Vagina (tissue), 2 donors: ENCODE results near the gene PRKAB2. TPM values are rescaled to one million over a fixed set of nuclear protein-coding genes. Genes with fewer than 3 reads are reported as not detected.
"Not testable (repeated sequence)": the region's sequence is repeated elsewhere in the genome, so short reads cannot be mapped to it uniquely, and the experiment has no call there.

ENCODE experiments used
- DNase-seq, 2 donors: peaks; one replicate each; pipeline ENCODE4 v3.0.0-alpha.2; 2017; ENCODE audit errors: extremely low spot score in 2 of 2
- H3K27ac ChIP-seq: fragments of 200-600 bp; sonication (generic); one replicate; pipeline ENCODE4 v1.5.1; 2019
- H3K27me3 ChIP-seq: fragments of 200-600 bp; sonication (generic); one replicate; pipeline ENCODE4 v1.5.1; 2019
- H3K36me3 ChIP-seq, 2 donors: fragments of 200-600 bp; sonication (generic); one replicate each; pipeline ENCODE4 v1.5.1; 2017 to 2019
- H3K4me1 ChIP-seq: fragments of 200-600 bp; sonication (generic); one replicate; pipeline ENCODE4 v1.5.1; 2019
- H3K4me3 ChIP-seq, 2 donors: fragments of 200-600 bp; sonication (generic); 1 replicate in 1 of 2; 2 replicates in 1 of 2; pipeline ENCODE4 v1.5.1; 2016 to 2019
- H3K9me3 ChIP-seq: fragments of 200-600 bp; sonication (generic); one replicate; pipeline ENCODE4 v1.5.1; 2019
- CTCF ChIP-seq, 3 experiments: fragments of 450-650 bp in 2 of 3; fragments of 200-600 bp in 1 of 3; sonication (generic) in 1 of 3; IDR thresholded peaks; one replicate each; pipeline ENCODE4 v1.5.1; 2017 to 2019; ENCODE audit warnings: antibody characterized with exemption in 3 of 3, mild to moderate bottlenecking in 2 of 3, moderate library complexity in 2 of 3
- POLR2A ChIP-seq, 2 donors: fragments of 450-650 bp; IDR thresholded peaks; one replicate each; pipeline ENCODE4 v1.6.1; 2017; ENCODE audit warnings: antibody characterized with exemption in 2 of 2, mild to moderate bottlenecking in 2 of 2, moderate library complexity in 2 of 2
- POLR2AphosphoS5 ChIP-seq, 2 donors: sonication (generic); formaldehyde crosslinking; IDR thresholded peaks; one replicate each; pipeline ENCODE4 v1.9.0; 2017; ENCODE audit warnings: antibody characterized with exemption in 2 of 2, mild to moderate bottlenecking in 2 of 2, low read depth in 1 of 2; ENCODE audit not compliant: insufficient read depth in 1 of 2
- intact Hi-C: fragments of 100-400 bp; cut with DNase I; formaldehyde crosslinking; loops from one replicate; pipeline ENCODE4 v1.15.1; 2023
- total RNA-seq: library from RNA; depleted of rRNA; stranded (reverse); fragments of >200 nt; gene quantifications from one replicate; pipeline ENCODE4 v1.2.3, GENCODE V29; 2016

Gene PRKAB2
- total RNA-seq, 1 donor from 2014 or later, result 25.0 TPM

GRCh38 chr1:147168626-147169058, 3.6 kb downstream of the PRKAB2 start:
- TF ChIP-seq POLR2AphosphoS5 (IDR thresholded peaks at IDR 0.05; ENCODE audit: insufficient read depth in 1 of 2, low read depth in 1 of 2), result no peak
- TF ChIP-seq POLR2A (IDR thresholded peaks at IDR 0.05), result no peak
- no peak for TF ChIP-seq CTCF (IDR thresholded peaks at IDR 0.05)
- H3K4me3 ChIP-seq, result no peak overlapping the region
- H3K4me1 ChIP-seq, result peaks cover 57% of the 10 kb centered on the region
- no peaks in the 10 kb centered on the region for H3K27me3 ChIP-seq
- no peak for DNase-seq
- no peaks in the 10 kb centered on the region for H3K9me3 ChIP-seq
- no peaks in the 10 kb centered on the region for H3K36me3 ChIP-seq
- intact Hi-C loops, result no loop called here
- peak overlapping the region; percentile 72 for H3K27ac ChIP-seq

- no peaks in the 10 kb centered on the region for H3K9me3 ChIP-seq
- H3K36me3 ChIP-seq, result peaks cover 0 to 7% of the 10 kb centered on the region in 2 donors
- peak overlapping the region; percentile 72 for H3K27ac ChIP-seq
- intact Hi-C loops, result no loop called here
- TF ChIP-seq POLR2A (IDR thresholded peaks at IDR 0.05), result no peak
- TF ChIP-seq POLR2AphosphoS5 (IDR thresholded peaks at IDR 0.05; ENCODE audit: insufficient read depth in 1 of 2, low read depth in 1 of 2), result peak in 1 of 2 donors; percentile 89
- peak overlapping the region in 1 of 2 donors; percentile 6 for H3K4me3 ChIP-seq
- H3K27me3 ChIP-seq, result no peaks in the 10 kb centered on the region
- no peak for DNase-seq
- peaks cover 52% of the 10 kb centered on the region for H3K4me1 ChIP-seq
Measured at GRCh38 chr1:147167365-147167764, 4.9 kb downstream of the PRKAB2 start.

GRCh38 chr1:147163019-147163418, 9.3 kb downstream of the PRKAB2 start:
- peaks cover 19% of the 10 kb centered on the region for H3K4me1 ChIP-seq
- TF ChIP-seq CTCF (IDR thresholded peaks at IDR 0.05) (no peak), POLR2A (IDR thresholded peaks at IDR 0.05) (no peak), POLR2AphosphoS5 (IDR thresholded peaks at IDR 0.05; ENCODE audit: insufficient read depth in 1 of 2, low read depth in 1 of 2) (no peak)
- no peak overlapping the region for H3K4me3 ChIP-seq
- H3K27ac ChIP-seq, result no peak overlapping the region
- no peaks in the 10 kb centered on the region for H3K9me3 ChIP-seq
- intact Hi-C loops, result no loop called here
- DNase-seq, result no peak
- peaks cover 0 to 47% of the 10 kb centered on the region in 2 donors for H3K36me3 ChIP-seq
- no peaks in the 10 kb centered on the region for H3K27me3 ChIP-seq

- no peaks in the 10 kb centered on the region for H3K9me3 ChIP-seq
- DNase-seq, result no peak
- peaks cover 9% of the 10 kb centered on the region for H3K4me1 ChIP-seq
- TF ChIP-seq POLR2A (IDR thresholded peaks at IDR 0.05), result no peak
- no peak for TF ChIP-seq POLR2AphosphoS5 (IDR thresholded peaks at IDR 0.05; ENCODE audit: insufficient read depth in 1 of 2, low read depth in 1 of 2)
- no peak for TF ChIP-seq CTCF (IDR thresholded peaks at IDR 0.05)
- intact Hi-C loops, result no loop called here
- no peak overlapping the region for H3K27ac ChIP-seq
- H3K36me3 ChIP-seq, result peaks cover 0 to 52% of the 10 kb centered on the region in 2 donors
- no peaks in the 10 kb centered on the region for H3K27me3 ChIP-seq
- H3K4me3 ChIP-seq, result no peak overlapping the region
Measured at GRCh38 chr1:147162093-147162492, 10.2 kb downstream of the PRKAB2 start.

- DNase-seq, intact Hi-C loops, H3K4me3 ChIP-seq, H3K27ac ChIP-seq, H3K27me3 ChIP-seq, H3K4me1 ChIP-seq, H3K9me3 ChIP-seq: not testable (repeated sequence)
- H3K36me3 ChIP-seq, result peaks cover 0 to 50% of the 10 kb centered on the region in 2 donors
Measured at GRCh38 chr1:147157116-147157515, 15.2 kb downstream of the PRKAB2 start.

- no peak overlapping the region for H3K27ac ChIP-seq
- no peak overlapping the region for H3K4me3 ChIP-seq
- H3K4me1 ChIP-seq, result no peaks in the 10 kb centered on the region
- no peak for TF ChIP-seq POLR2A (IDR thresholded peaks at IDR 0.05)
- no peak for TF ChIP-seq POLR2AphosphoS5 (IDR thresholded peaks at IDR 0.05; ENCODE audit: insufficient read depth in 1 of 2, low read depth in 1 of 2)
- no peak for TF ChIP-seq CTCF (IDR thresholded peaks at IDR 0.05)
- no peaks in the 10 kb centered on the region for H3K9me3 ChIP-seq
- DNase-seq, result no peak
- intact Hi-C loops, result no loop called here
- H3K36me3 ChIP-seq, result peaks cover 0 to 46% of the 10 kb centered on the region in 2 donors
- no peaks in the 10 kb centered on the region for H3K27me3 ChIP-seq
Measured at GRCh38 chr1:147156642-147157041, 15.6 kb downstream of the PRKAB2 start.
